NCI-H526 treated with DMSO at 0.1 percent for 48 hours (cell line): ENCODE data around the gene NPBWR2.
A peak's percentile ranks its signal among the peaks of the same experiment; 100 is the strongest.
"Not testable (repeated sequence)": the region's sequence is repeated elsewhere in the genome, so short reads cannot be mapped to it uniquely, and the experiment has no call there.

Experiments
- DNase-seq: peaks from one replicate; lab custom pipeline; 2025; lab: John Stamatoyannopoulos, UW

The NPBWR2 gene

DNA sequence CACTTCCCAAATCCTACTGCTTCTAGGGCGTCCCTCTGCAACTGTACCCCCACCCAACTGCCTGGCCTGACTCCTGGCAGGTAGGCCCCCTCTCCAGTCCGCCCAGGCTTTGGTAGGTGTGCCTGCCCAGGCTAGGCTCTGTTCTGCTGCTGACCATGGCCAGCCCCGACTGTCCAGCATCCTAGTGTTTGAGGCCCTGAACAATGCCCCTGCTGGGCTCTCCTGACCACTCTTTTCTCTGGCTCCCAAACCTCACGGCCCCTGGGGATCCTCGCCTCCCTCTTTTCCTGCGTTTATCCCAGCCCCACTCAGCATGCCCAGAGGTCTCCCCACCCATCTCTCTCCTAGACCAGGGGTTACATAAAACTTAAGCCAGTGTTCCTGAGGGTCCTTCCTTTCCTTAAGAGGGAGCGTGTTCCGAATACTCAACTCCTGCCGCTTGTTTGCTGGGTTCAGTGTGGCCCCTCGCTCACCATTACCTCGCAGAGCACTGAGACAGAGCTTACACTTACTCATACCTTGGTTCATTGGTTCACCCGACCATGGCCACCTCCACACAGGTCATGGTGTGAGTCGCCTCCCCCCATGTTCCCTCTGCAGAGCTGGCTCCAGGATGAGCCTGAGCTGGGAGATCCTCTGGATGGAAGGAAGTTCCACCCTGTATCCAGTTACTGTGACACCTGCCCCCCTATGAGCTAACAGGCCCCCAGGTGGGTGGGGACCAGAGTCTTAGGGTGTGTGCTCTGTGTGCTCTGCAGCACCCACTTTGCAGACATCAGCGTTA is 35.8 kb upstream of the NPBWR2 start:
- no peak for DNase-seq

DNA sequence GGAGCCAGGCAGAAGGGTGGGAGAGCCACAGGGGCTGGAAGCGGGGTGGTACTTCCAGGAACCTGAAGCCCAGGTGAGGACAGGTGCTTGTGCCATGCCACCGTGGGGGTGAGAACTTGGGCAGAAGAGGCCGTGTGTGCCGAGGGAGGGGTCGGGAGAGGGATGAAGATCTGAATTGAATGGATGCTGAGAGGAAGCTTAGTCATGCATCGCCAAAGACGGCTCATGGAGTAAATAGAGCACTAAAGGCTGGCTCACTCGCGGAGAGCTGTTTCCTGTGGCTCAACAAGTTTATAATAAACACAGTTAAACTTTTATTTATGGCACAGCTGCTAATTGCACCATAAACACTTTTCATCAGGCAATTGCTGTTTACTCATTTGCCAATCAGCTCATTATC is 35.2 kb upstream of the NPBWR2 start:
- DNase-seq, result peak; percentile 70

- DNase-seq, result no peak
These were observed 33.6 kb upstream of the NPBWR2 start for GRCh38 chr20:64140956-64141355.

GRCh38 chr20:64140061-64140931 is 32.9 kb upstream of the NPBWR2 start:
- DNase-seq, result no peak

- no peak for DNase-seq
These were observed 32.1 kb upstream of the NPBWR2 start for GRCh38 chr20:64139199-64140060.

DNA sequence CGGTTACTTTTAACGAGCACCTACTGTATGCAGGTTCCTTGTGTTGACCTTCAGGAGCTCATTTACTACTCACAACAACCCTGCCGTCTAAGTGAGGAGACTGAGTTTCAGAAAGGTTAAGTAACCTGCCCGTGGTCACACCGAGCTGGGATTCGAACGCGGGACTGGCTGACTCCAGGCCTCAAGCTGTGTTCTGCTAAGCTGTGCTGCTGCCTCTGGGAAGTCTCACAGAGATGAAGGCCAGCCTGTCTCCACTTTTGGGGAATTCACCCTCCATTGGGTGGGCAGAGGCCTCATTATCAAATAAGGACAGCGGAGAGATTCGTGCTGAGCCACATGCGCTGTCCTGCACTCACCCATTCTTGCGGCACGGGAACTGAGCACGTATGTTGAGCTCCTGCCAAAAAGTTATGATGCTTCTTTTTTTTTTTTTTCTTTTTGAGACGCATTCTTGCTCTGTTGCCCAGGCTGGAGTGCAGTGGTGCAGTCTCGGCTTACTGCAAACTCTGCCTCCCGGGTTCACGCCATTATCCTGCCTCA is 31.0 kb upstream of the NPBWR2 start:
- DNase-seq, result no peak

DNA sequence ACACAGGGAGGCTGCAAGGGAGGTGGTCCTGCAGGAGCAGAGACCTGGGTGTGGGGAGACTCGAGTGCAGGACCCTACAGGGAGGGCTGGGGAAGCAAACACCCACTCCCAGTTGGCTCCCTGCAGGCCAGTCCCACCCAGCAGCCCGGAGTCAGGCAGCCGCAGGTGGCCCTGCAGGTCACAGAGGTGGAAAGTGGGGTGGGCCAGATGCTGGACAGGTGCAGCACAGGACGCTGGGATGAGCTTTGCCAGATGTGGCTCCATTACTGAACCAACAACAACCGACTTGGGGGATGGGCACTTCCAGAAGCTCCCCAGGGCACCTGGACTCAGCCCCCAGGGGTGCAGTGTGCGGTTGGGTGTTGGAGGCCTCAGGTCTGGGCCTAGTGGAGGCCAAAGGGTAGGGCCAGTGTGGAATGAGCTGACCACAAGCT is 30.2 kb upstream of the NPBWR2 start:
- DNase-seq, result no peak

- DNase-seq, result no peak
These were observed 28.8 kb upstream of the NPBWR2 start for GRCh38 chr20:64136004-64136710.

- DNase-seq, result not testable (repeated sequence)
These were observed 27.4 kb upstream of the NPBWR2 start for GRCh38 chr20:64134744-64135143.

- DNase-seq, result no peak
These were observed 26.6 kb upstream of the NPBWR2 start for GRCh38 chr20:64133951-64134407.

- DNase-seq, result no peak
These were observed 24.0 kb upstream of the NPBWR2 start for GRCh38 chr20:64131406-64131805.

DNA sequence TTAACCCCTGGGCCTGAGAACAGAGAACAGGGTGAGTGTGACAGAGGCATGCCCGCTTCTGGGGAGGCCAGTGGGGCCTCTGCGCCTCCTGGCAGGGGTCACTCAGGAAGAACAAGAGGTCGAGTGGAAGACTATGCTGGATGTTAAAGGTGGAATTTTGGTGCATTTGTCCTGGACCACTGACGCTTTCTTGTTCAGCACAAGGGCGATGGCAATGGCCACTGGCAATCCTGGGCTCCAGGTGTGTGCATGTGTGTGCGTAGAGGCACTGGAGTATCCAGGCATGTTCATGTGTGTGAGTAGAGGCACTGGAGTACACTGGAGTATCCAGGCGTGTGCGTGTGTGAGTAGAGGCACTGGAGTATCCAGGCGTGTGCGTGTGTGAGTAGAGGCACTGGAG is 23.5 kb upstream of the NPBWR2 start:
- DNase-seq, result no peak

GRCh38 chr20:64130271-64130670 is 22.9 kb upstream of the NPBWR2 start:
- no peak for DNase-seq

GRCh38 chr20:64129146-64129782 is 21.9 kb upstream of the NPBWR2 start:
- no peak for DNase-seq

DNA sequence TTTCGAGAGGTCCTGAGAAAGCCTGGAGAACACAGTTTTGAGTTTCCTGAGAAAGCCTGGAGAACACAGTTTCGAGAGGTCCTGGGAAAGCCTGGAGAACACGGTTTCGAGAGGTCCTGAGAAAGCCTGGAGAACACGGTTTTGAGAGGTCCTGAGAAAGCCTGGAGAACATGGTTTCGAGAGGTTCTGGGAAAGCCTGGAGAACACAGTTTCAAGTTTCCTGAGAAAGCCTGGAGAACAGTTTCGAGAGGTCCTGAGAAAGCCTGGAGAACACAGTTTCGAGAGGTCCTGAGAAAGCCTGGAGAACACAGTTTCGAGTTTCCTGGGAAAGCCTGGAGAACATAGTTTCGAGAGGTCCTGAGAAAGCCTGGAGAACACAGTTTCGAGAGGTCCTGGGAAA is 16.2 kb upstream of the NPBWR2 start:
- not testable (repeated sequence) for DNase-seq

GRCh38 chr20:64122927-64123326 is 15.6 kb upstream of the NPBWR2 start:
- not testable (repeated sequence) for DNase-seq

DNA sequence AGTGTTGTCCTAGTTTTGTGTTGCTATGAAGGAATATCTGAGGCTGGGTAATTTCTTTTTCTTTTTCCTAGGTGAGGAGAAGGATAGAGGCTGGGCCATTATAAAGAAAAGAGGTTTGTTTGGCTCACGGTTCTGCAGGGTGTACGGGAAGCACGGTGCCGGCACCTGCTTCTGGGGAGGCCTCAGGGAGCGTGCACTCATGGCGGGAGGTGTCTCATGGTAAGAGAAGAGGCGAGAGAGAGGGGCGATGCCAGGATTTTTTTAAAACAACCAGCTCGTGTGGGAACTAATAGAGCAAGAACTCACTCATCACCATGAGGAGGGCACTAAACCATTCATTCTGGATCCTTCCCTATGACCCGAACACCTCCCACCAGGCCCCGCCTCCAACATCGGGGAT is 14.2 kb upstream of the NPBWR2 start:
- DNase-seq, result no peak

DNA sequence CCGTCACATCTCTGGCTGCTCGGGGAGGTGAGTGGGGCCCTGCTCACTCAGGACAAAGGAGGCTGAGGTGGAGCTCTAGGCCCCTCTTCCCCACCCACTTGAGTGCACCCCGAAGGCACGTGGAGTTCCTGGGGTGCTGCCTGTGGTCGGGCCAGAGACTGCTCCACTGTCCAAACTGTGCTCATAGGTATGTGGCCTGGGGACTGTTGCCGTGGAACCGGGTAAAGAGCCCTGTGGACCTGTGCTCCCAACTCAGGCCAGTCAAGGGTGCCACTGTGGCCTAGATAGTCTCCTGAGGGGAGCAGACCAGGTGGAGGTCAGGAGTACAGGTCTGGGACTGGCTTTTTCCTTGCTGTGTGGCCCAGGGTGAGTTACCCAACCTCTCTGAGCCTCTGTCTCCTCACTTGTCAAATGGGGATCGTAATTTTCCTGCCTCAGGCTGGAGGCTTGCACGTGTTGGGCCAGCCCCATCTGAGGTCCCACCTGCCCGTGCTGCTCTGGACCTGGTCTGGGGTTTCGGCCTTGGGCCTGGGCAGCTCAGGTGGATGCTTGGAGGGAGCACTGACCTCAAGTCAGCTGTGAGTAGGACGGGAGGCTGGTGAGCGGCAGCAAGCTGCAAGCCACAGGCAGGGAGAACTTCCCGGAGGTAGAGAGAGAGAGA is 12.4 kb upstream of the NPBWR2 start:
- DNase-seq, result no peak

DNA sequence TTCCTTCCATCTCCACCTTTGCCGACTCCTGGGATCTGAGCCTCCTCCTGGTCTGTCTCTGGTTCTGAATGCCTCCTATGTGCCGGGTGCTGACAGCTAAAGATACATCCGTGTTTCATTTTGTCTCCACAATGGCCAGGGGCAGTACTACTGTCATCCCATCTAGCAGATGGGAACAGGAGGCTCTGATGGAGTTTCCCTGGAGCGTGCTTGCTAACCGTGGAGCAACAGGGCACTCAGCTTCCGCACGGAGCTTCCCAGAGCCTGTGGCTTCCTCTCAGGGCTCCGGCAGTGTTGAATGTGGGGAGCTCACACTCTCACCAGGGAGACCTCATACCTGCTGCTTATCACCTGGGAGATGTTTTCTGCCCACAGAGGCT is 11.9 kb upstream of the NPBWR2 start:
- no peak for DNase-seq

GRCh38 chr20:64117432-64117777 is 10.0 kb upstream of the NPBWR2 start:
- not testable (repeated sequence) for DNase-seq
